Stimulated activated CD8-positive, alpha-beta memory T cell treated with anti-CD3 and anti-CD28 coated beads, Interleukin-4, amount 100 ng/mL, for 24 hours (primary cell): ENCODE data around the gene ZBTB7C.

ENCODE experiments used
- DNase-seq: peaks from one replicate; pipeline ENCODE4 v3.0.0-alpha.2; 2020; ENCODE audit warnings: low read depth

The ZBTB7C gene

DNA sequence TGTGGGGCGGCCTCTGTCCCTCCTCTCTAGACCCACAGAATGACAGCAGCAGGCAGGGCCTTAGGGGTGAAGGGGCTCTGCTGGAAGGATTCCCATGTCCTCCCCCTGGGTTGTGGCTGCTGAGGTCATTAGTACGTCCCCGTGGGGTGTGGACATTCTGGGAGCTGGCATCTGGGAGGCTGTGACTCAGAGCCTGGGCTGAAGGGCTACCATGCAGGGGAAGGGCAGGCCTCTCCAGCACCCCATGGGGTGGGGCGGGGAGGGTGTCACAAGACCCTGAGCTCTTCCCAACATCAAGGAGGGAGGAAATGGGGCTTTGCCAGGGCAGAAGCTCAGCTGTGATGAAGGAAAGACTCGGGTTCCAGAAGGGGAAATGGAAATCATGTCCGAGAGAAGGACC, 373.0 kb downstream of the ZBTB7C start:
- DNase-seq: no peak

DNA sequence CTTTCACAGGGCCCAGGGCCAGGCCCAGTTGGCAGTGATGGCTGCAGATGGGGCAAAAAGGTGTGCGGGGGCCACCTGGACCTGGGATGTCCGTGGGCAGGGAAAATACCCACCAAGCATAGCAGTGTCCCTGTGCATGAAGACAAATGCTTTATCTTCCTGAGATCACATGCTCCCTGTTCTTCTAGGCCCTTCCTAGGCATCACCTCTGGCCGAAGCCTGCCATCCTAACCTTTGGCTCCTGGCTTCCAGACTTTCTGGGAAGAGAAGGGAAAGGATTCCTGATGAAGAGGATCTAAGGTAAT, 373.7 kb downstream of the ZBTB7C start:
- DNase-seq: no peak

GRCh38 chr18:48034651-48035555, 374.3 kb downstream of the ZBTB7C start:
- DNase-seq: no peak

GRCh38 chr18:48033790-48034650, 375.2 kb downstream of the ZBTB7C start:
- no peak for DNase-seq

DNA sequence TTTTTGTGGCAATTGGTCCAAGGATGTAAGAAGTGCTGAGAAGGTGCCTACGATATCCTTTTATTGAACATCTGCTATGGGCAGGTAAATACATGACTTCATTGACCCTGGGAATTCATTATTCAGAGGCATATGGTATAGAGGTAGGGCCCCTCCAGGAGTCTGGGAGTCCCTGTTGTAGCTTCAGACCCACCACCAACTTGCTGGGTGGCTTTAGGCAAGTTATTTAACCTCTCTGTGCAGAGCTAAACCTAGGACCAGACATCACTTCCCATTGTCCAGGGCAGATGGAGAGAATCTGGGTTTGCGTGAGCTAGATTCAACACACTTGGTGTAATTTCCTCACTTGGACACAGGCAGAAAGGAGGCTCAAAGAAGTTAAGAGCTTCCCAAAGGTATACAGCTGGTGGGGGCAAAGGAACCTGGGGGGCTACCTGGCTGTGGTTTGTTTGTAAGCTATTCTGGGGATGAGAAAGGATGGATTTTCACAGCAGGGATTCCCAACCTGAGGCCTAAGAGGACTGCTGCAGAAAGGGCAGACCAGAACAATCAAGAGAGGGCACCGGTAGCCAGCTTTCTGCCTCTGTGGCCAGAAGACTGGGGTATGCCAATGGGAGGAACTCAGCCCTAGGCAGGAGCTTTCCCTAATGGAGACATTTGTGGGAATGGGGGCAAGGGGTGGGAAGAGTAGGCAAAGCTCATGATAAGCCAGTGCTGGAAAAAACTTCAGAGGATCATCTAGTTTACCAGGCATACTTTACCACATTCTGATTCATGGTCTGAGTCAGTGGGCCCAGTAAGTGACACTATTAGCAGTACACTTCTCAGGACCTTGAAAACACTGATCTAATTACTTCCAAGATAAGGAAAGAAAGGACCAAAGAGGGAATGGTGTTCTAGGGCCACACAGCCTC, 376.1 kb downstream of the ZBTB7C start:
- DNase-seq: no peak

GRCh38 chr18:48031641-48032040, 377.5 kb downstream of the ZBTB7C start:
- no peak for DNase-seq

DNA sequence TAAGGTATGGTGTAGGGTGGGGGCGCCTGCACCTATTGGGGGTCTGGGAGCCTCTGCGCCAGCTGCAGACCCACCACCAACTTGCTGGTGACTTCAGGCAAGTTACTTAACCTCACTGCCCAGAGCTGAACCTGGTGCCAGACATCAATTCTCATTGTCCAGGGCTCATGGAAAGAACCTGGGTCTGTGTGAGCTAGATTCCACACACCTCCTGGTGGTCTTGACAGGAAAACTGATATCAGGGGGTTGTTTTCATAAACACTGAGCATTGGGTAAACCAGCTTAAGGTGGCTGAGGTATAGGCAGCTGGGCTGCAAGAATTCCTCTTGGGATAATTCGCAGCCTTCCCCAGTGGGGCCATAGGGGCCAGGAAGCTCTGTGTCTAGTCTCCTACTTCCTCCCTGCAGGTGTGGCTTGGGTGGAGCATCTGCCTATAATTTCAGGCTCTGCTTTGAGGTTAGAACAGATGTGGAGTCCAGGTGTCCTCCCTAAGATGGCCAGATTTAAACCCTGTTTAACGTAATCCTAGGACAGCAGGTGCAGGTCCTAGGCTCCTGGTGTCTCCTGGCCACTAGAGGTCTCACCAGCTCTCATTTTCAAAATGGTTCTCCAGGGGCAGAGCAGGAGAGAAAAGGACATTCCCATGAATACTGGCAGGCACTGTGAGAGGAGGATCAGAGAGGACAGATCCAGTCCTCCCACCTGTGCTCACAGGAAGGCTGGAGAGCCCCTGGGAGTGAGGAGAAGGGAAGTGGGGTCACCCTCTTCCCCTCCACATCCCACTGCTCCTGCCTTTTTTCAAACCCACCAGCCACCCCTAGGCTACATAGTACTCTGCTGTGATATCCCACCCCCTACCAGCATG, 378.3 kb downstream of the ZBTB7C start:
- DNase-seq: no peak

DNA sequence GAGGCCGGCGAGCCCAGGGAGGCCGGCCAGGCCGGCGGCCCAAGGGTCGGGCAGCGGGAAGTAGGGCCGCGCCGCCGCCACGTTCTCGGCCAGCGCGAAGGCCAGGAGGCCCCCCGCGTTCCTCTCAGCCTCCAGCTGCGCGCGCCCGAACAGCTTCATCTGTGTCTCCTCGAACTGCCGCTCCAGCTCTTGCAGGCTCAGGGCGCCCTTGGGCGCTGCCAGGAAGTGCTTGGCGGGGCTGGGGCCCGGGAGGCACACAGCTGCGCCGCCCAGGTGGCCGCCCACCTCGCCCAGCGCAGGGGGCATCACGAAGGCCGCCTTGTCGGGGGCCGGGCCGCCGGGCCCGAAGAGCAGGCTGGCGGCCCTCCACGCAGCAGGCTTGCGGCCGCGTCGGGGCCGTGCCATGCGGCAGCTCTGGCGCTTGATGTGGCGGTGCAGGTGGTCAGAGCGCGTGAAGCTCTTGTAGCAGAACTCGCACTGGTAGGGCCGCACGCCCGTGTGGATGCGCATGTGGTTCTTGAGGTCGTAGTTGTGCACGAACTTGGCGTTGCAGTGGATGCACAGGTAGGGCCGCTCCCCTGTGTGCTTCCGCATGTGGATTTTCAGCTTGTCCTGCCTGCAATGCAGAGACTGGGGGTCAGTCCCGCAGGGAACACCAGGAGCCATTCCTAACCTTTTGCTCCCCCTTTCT, 379.7 kb downstream of the ZBTB7C start:
- no peak for DNase-seq

GRCh38 chr18:48028696-48029095, 380.5 kb downstream of the ZBTB7C start:
- no peak for DNase-seq

GRCh38 chr18:48028081-48028480, 381.1 kb downstream of the ZBTB7C start:
- no peak for DNase-seq

- no peak for DNase-seq
These were observed 381.7 kb downstream of the ZBTB7C start for GRCh38 chr18:48027401-48027963.

GRCh38 chr18:48026216-48026615, 383.0 kb downstream of the ZBTB7C start:
- DNase-seq: no peak

- DNase-seq: no peak
These were observed 384.1 kb downstream of the ZBTB7C start for GRCh38 chr18:48024881-48025660.

DNA sequence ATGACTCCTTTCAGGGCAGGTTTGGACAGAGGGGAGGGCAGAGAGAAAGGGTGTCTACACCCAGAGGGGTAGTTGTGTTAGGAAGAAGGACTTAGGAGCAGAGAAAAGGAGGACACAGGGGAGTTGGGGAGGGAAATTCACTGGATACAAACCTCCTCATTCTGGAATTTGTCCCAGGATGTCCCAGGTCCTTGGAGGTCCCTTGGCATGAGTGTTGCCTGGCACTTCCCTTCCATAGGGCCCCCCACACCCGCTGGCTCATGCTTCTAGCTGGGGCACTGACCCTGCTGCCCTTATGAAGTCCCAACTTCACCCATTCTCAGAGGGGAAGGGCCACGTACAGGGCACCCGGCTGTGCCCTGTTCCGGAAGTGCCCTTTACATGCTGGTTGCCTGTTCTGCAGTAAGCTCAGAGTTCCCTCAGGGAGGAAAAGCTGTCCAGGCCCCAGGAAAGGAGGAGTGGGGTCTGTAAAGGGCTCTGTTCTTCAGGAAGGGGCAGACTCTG, 385.1 kb downstream of the ZBTB7C start:
- DNase-seq: no peak

- no peak for DNase-seq
These were observed 385.7 kb downstream of the ZBTB7C start for GRCh38 chr18:48023334-48024008.

GRCh38 chr18:48022531-48023329, 386.5 kb downstream of the ZBTB7C start:
- no peak for DNase-seq

GRCh38 chr18:48022021-48022420, 387.2 kb downstream of the ZBTB7C start:
- no peak for DNase-seq
